ENCODE measurements around the gene KY. TPM values are rescaled to one million over a fixed set of nuclear protein-coding genes. Genes with fewer than 3 reads are reported as not detected.
"Not testable (repeated sequence)": the region's sequence is repeated elsewhere in the genome, so short reads cannot be mapped to it uniquely, and the experiment has no call there.

KY gene
- total and polyA plus RNA-seq, 5 donors from 2014 or later = not detected

DNA sequence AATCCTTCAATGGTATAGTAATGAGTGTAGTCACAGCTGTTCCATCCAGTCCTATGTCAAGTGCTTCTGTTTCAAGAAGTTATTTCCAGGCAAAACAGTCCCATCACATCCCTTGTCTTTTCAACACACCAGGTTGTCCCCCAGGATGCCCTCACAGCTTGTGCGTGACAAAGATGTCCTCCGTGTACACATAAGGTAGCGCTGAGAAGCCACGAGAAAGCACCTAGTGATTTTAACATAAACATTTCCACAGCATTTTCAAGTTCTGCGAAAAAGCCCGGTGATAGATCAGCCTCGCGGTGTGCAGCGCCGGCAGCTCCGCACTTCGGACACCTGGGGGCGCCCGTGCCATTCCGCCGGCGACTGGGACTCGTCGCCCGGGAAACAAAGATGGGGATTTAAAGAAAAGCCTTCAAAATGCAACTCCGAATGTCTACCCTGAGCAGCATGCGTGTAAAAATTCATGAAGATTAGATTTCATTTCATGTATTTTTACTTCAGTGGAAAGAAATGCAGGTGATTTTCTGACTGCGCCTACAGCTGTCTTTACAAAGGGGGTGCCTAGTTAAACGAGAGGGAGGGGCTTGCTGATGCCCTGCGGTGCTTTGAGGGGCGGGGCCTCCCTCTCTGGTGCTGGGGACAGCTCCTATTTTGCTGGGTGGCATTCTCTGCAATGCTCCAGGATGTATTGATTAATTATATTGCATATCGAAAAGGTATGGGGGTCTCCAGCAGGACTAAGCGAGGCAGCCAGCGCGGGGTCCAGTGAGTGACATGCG lies 49.9 kb downstream of the KY start:
- H3K36me3 ChIP-seq (ENCODE audit: control insufficient read depth, insufficient read depth, low read length) = no peaks in the 10 kb centered on the region
- H3K36me3 Mint-ChIP-seq = no peaks in the 10 kb centered on the region
- peaks cover 0 to 12% (median 3%) of the 10 kb centered on the region in 4 donors for H3K4me1 Mint-ChIP-seq
- no peak overlapping the region for H3K27ac Mint-ChIP-seq
- no peak overlapping the region for H3K27ac ChIP-seq (ENCODE audit: insufficient read depth, low read length, poor library complexity, severe bottlenecking)
- DNase-seq (peak in 2 of 3 donors; percentile 41 to 59), ATAC-seq (ENCODE audit: low read depth in 2 of 2) (peak; percentile 41 to 45)
- peaks cover 2% of the 10 kb centered on the region for H3K27me3 ChIP-seq (ENCODE audit: control insufficient read depth, insufficient read depth, low read length)
- H3K4me1 ChIP-seq (ENCODE audit: control insufficient read depth, insufficient read depth, low read length, poor library complexity, severe bottlenecking) = no peaks in the 10 kb centered on the region
- no peak overlapping the region for H3K4me3 ChIP-seq (ENCODE audit: low read depth, low read length)
- H3K4me3 Mint-ChIP-seq = peak overlapping the region in 2 of 4 donors; percentile 39 to 52
- H3K27me3 Mint-ChIP-seq = peaks cover 17% of the 10 kb centered on the region
- H3K9me3 Mint-ChIP-seq = no peaks in the 10 kb centered on the region
- no peaks in the 10 kb centered on the region for H3K9me3 ChIP-seq (ENCODE audit: control insufficient read depth in 2 of 2, low read length in 2 of 2)

DNA sequence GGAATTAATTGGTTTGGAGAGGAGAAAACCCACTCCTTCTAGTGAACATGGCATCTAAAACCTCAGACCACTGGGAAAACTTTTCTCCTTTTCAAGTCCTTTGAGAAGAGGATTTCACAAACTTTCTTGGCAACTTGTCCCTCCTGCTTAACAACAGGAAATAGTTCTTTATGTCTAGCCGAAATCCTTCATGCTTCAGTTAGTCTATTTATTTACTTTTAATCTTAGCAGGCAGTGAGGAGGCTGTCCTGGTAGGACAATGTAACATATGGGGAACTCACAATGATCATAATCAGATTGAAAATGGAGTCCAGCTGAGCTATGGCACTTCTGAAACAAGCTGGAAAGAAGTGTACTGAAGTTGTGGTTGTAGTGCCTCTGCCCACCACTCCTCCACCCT lies 50.6 kb downstream of the KY start:
- ATAC-seq (ENCODE audit: low read depth in 2 of 2) (no peak), DNase-seq (no peak)
- Mint-ChIP-seq H3K27ac (no peak overlapping the region), H3K36me3 (no peaks in the 10 kb centered on the region), H3K4me1 (peaks cover 0 to 12% (median 3%) of the 10 kb centered on the region in 4 donors), H3K27me3 (peaks cover 21% of the 10 kb centered on the region), H3K9me3 (no peaks in the 10 kb centered on the region), H3K4me3 (no peak overlapping the region)
- no peaks in the 10 kb centered on the region for H3K36me3 ChIP-seq (ENCODE audit: control insufficient read depth, insufficient read depth, low read length)
- H3K4me1 ChIP-seq (ENCODE audit: control insufficient read depth, insufficient read depth, low read length, poor library complexity, severe bottlenecking) = no peaks in the 10 kb centered on the region
- H3K27ac ChIP-seq (ENCODE audit: insufficient read depth, low read length, poor library complexity, severe bottlenecking) = no peak overlapping the region
- H3K4me3 ChIP-seq (ENCODE audit: low read depth, low read length) = no peak overlapping the region
- H3K9me3 ChIP-seq (ENCODE audit: control insufficient read depth in 2 of 2, low read length in 2 of 2) = no peaks in the 10 kb centered on the region
- peaks cover 2% of the 10 kb centered on the region for H3K27me3 ChIP-seq (ENCODE audit: control insufficient read depth, insufficient read depth, low read length)

DNA sequence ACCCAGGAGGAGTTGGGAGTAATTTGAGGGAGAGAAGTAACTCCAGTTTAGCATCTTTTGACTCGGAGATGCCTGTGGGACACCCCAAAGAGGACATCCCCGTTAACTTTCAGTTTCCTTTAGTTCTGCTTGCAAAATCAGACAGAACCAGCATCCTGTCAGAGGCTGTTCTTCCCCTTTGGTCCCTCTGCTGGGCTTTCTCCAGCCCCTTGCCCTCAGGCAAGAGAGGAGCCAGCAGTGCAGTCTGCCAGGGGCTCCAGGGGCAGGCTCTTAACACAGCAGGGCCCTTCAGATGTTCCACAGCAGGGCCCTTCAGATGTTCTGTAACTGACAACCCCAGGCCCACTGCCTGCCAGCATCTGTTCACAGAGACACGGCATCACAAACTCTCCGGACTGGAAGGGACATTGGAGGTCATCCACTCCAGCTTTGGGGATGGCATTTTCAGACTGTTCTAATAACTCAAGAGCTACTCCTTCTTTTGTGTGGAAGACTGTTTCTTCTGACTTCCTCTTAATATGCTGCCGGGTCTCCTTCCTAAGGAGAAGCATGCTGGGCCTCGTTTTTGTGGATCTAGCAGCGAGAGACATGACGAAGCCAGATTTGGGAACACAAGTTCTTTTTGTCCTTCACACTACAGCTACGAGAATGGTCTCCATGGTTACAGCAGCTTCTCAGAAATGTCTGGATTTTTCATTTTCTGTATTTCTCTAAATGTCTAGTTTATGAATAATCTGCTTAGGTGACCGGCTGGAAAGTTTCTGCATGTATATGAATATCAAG lies 51.9 kb downstream of the KY start:
- H3K27me3 Mint-ChIP-seq = peaks cover 24% of the 10 kb centered on the region
- H3K4me1 ChIP-seq (ENCODE audit: control insufficient read depth, insufficient read depth, low read length, poor library complexity, severe bottlenecking) = no peaks in the 10 kb centered on the region
- no peaks in the 10 kb centered on the region for H3K36me3 Mint-ChIP-seq
- peak overlapping the region in 1 of 4 donors; percentile 91 for H3K4me3 Mint-ChIP-seq
- H3K4me3 ChIP-seq (ENCODE audit: low read depth, low read length) = no peak overlapping the region
- no peak for ATAC-seq (ENCODE audit: low read depth in 2 of 2)
- H3K27me3 ChIP-seq (ENCODE audit: control insufficient read depth, insufficient read depth, low read length) = peaks cover 2% of the 10 kb centered on the region
- H3K4me1 Mint-ChIP-seq = peaks cover 0 to 12% (median 4%) of the 10 kb centered on the region in 4 donors
- no peaks in the 10 kb centered on the region for H3K36me3 ChIP-seq (ENCODE audit: control insufficient read depth, insufficient read depth, low read length)
- no peak for DNase-seq
- no peaks in the 10 kb centered on the region for H3K9me3 ChIP-seq (ENCODE audit: control insufficient read depth in 2 of 2, low read length in 2 of 2)
- no peak overlapping the region for H3K27ac Mint-ChIP-seq
- H3K9me3 Mint-ChIP-seq = peaks cover 0 to 1% (median 0%) of the 10 kb centered on the region in 7 donors
- H3K27ac ChIP-seq (ENCODE audit: insufficient read depth, low read length, poor library complexity, severe bottlenecking) = no peak overlapping the region

DNA sequence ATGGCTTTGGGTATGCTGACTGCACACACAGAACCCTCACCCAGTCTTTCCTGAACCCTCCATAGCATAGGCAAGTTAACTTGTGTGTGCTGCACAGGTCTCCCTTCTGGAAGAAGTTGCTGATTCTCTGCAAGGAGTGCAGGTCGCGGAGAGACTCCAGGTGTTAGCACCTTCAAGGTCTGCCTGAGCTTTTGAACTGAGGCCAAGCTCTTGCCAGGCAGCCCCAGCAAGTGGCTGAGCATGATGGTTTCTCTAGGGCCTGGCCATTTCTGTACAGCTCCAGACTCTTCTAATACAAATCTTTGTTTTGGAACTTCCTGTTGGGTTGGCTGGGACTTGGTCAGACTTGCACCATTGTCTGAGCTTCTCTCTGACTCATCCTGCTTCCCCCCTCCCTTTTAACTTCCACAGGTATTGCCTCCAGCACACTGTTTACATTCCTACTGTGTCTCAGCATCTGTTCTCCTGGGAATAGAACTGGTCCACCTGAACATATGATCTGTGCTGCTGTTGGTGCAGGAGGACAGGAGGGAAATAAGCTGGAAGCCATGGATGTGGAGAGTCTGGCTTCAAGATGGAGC lies 53.3 kb downstream of the KY start:
- H3K9me3 ChIP-seq (ENCODE audit: control insufficient read depth in 2 of 2, low read length in 2 of 2) = no peaks in the 10 kb centered on the region
- no peaks in the 10 kb centered on the region for H3K36me3 ChIP-seq (ENCODE audit: control insufficient read depth, insufficient read depth, low read length)
- Mint-ChIP-seq H3K9me3 (peaks cover 0 to 1% (median 0%) of the 10 kb centered on the region in 7 donors), H3K4me3 (no peak overlapping the region), H3K4me1 (peaks cover 0 to 12% (median 4%) of the 10 kb centered on the region in 4 donors), H3K36me3 (no peaks in the 10 kb centered on the region), H3K27me3 (peaks cover 19% of the 10 kb centered on the region), H3K27ac (no peak overlapping the region)
- no peak overlapping the region for H3K27ac ChIP-seq (ENCODE audit: insufficient read depth, low read length, poor library complexity, severe bottlenecking)
- ATAC-seq (ENCODE audit: low read depth in 2 of 2) (no peak), DNase-seq (no peak)
- H3K4me3 ChIP-seq (ENCODE audit: low read depth, low read length) = no peak overlapping the region
- peaks cover 2% of the 10 kb centered on the region for H3K27me3 ChIP-seq (ENCODE audit: control insufficient read depth, insufficient read depth, low read length)
- no peaks in the 10 kb centered on the region for H3K4me1 ChIP-seq (ENCODE audit: control insufficient read depth, insufficient read depth, low read length, poor library complexity, severe bottlenecking)

DNA sequence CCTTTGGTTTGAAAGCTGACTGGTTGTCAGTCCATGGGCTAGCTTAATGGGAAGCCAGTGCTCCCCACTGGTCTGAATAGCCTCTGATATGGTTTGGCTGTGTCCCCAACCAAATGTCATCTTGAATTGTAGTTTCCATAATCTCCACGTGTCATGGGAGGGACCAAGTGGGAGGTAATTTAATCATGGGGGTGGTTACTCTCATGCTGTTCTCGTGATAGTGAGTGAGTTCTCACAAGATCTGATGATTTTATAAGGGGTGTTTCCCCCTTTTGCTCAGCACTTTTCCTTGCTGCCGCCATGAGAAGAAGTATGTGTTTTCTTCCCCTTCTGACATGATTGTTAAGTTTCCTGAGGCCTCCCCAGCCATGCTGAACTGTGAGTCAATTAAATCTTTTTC lies 55.8 kb downstream of the KY start:
- H3K4me1 ChIP-seq (ENCODE audit: control insufficient read depth, insufficient read depth, low read length, poor library complexity, severe bottlenecking); H3K27ac ChIP-seq (ENCODE audit: insufficient read depth, low read length, poor library complexity, severe bottlenecking); ATAC-seq (ENCODE audit: low read depth in 2 of 2); H3K36me3 Mint-ChIP-seq; H3K9me3 Mint-ChIP-seq; H3K4me3 ChIP-seq (ENCODE audit: low read depth, low read length); H3K9me3 ChIP-seq (ENCODE audit: control insufficient read depth in 2 of 2, low read length in 2 of 2); H3K27ac Mint-ChIP-seq; H3K36me3 ChIP-seq (ENCODE audit: control insufficient read depth, insufficient read depth, low read length); H3K27me3 ChIP-seq (ENCODE audit: control insufficient read depth, insufficient read depth, low read length); H3K4me1 Mint-ChIP-seq; DNase-seq: not testable (repeated sequence)
- peaks cover 25% of the 10 kb centered on the region for H3K27me3 Mint-ChIP-seq
- H3K4me3 Mint-ChIP-seq = peak overlapping the region in 1 of 4 donors; percentile 48

DNA sequence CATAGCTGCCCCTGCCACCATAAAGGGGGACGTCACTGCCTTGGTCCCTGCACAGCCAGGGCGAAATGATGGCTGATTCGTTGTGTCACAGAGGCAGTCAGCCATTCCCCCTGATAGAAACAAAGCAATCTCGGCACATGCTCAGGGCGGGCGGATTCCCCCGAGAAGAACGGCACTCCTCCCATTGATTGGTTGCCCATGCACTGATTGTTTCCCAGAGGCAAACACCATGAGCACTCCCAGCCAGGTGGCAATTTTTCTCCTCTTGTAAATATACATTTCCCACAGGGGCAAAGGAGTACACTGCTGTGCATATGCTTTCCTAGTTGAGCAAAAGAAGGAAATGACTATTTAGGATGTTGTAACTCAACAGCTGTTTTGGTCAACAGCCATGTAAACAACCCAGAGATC lies 56.5 kb downstream of the KY start:
- H3K9me3 ChIP-seq (ENCODE audit: control insufficient read depth in 2 of 2, low read length in 2 of 2) = no peaks in the 10 kb centered on the region
- H3K27ac ChIP-seq (ENCODE audit: insufficient read depth, low read length, poor library complexity, severe bottlenecking) = no peak overlapping the region
- no peak overlapping the region for H3K4me3 ChIP-seq (ENCODE audit: low read depth, low read length)
- no peaks in the 10 kb centered on the region for H3K36me3 Mint-ChIP-seq
- ATAC-seq (ENCODE audit: low read depth in 2 of 2) = no peak
- peaks cover 0 to 2% (median 0%) of the 10 kb centered on the region in 4 donors for H3K4me1 Mint-ChIP-seq
- peaks cover 0 to 1% (median 0%) of the 10 kb centered on the region in 7 donors for H3K9me3 Mint-ChIP-seq
- peaks cover 2% of the 10 kb centered on the region for H3K27me3 ChIP-seq (ENCODE audit: control insufficient read depth, insufficient read depth, low read length)
- H3K4me3 Mint-ChIP-seq = no peak overlapping the region
- no peak for DNase-seq
- H3K27me3 Mint-ChIP-seq = peaks cover 23% of the 10 kb centered on the region
- H3K27ac Mint-ChIP-seq = no peak overlapping the region
- no peaks in the 10 kb centered on the region for H3K36me3 ChIP-seq (ENCODE audit: control insufficient read depth, insufficient read depth, low read length)
- no peaks in the 10 kb centered on the region for H3K4me1 ChIP-seq (ENCODE audit: control insufficient read depth, insufficient read depth, low read length, poor library complexity, severe bottlenecking)

DNA sequence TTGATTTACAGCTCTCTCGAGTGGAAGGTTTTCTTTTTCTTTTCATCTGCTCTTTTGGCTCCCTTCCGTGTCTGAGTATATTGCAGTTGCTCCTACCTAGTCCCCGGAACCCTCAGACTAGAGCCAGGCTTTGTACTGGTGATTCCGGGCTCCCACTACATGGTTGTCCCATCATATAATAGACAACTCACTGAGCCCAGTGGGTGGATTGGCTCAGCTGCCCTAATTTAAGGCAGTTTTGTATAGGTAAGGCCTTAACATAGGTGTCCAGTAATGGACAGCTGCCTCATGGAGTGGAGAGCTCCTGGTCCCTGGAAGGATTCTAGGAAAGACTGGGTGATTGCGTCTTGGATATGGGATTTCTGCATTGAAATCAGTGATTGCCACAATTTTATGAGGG lies 58.0 kb downstream of the KY start:
- H3K9me3 ChIP-seq (ENCODE audit: control insufficient read depth in 2 of 2, low read length in 2 of 2) = no peaks in the 10 kb centered on the region
- H3K36me3 ChIP-seq (ENCODE audit: control insufficient read depth, insufficient read depth, low read length) = no peaks in the 10 kb centered on the region
- Mint-ChIP-seq H3K27ac (no peak overlapping the region), H3K4me3 (no peak overlapping the region), H3K36me3 (no peaks in the 10 kb centered on the region), H3K27me3 (peaks cover 21% of the 10 kb centered on the region), H3K4me1 (peaks cover 0 to 2% (median 0%) of the 10 kb centered on the region in 4 donors), H3K9me3 (peaks cover 0 to 1% (median 0%) of the 10 kb centered on the region in 7 donors)
- no peaks in the 10 kb centered on the region for H3K4me1 ChIP-seq (ENCODE audit: control insufficient read depth, insufficient read depth, low read length, poor library complexity, severe bottlenecking)
- DNase-seq (no peak), ATAC-seq (ENCODE audit: low read depth in 2 of 2) (no peak)
- H3K27me3 ChIP-seq (ENCODE audit: control insufficient read depth, insufficient read depth, low read length) = peaks cover 2% of the 10 kb centered on the region
- no peak overlapping the region for H3K4me3 ChIP-seq (ENCODE audit: low read depth, low read length)
- no peak overlapping the region for H3K27ac ChIP-seq (ENCODE audit: insufficient read depth, low read length, poor library complexity, severe bottlenecking)
